GM19372 (cell line): Measurements from ENCODE around the gene ZNF423.

Experiments used
- ATAC-seq: cut with Tn5 transposase; IDR thresholded peaks from one replicate; pipeline ENCODE4 v1.9.1; 2021; ENCODE audit warnings: mild to moderate bottlenecking, low read depth, moderate library complexity; ENCODE audit not compliant: unreplicated experiment

Gene ZNF423

GRCh38 chr16:49491771-49492761, 363.8 kb downstream of the ZNF423 start:
- ATAC-seq = no peak

- ATAC-seq = no peak
Measured at GRCh38 chr16:49491106-49491670, 364.7 kb downstream of the ZNF423 start.

- no peak for ATAC-seq
Measured at GRCh38 chr16:49490321-49490705, 365.6 kb downstream of the ZNF423 start.

- no peak for ATAC-seq
Measured at GRCh38 chr16:49489686-49490320, 366.1 kb downstream of the ZNF423 start.

- ATAC-seq = no peak
Measured at GRCh38 chr16:49488740-49489525, 367.0 kb downstream of the ZNF423 start.

- ATAC-seq = no peak
Measured at GRCh38 chr16:49488336-49488735, 367.6 kb downstream of the ZNF423 start.

- ATAC-seq = no peak
Measured at GRCh38 chr16:49487746-49488145, 368.2 kb downstream of the ZNF423 start.

- ATAC-seq = no peak
Measured at GRCh38 chr16:49486400-49486799, 369.5 kb downstream of the ZNF423 start.

- ATAC-seq = no peak
Measured at GRCh38 chr16:49485663-49486062, 370.2 kb downstream of the ZNF423 start.

GRCh38 chr16:49484936-49485335, 371.0 kb downstream of the ZNF423 start:
- ATAC-seq = no peak

GRCh38 chr16:49484451-49484849, 371.5 kb downstream of the ZNF423 start:
- no peak for ATAC-seq

- ATAC-seq = no peak
Measured at GRCh38 chr16:49483651-49484450, 372.1 kb downstream of the ZNF423 start.

- no peak for ATAC-seq
Measured at GRCh38 chr16:49483251-49483650, 372.7 kb downstream of the ZNF423 start.

- ATAC-seq = no peak
Measured at GRCh38 chr16:49482690-49483089, 373.2 kb downstream of the ZNF423 start.

GRCh38 chr16:49478616-49479015, 377.3 kb downstream of the ZNF423 start:
- no peak for ATAC-seq

GRCh38 chr16:49478107-49478506, 377.8 kb downstream of the ZNF423 start:
- no peak for ATAC-seq

GRCh38 chr16:49477250-49477895, 378.5 kb downstream of the ZNF423 start:
- ATAC-seq = no peak

- ATAC-seq = no peak
Measured at GRCh38 chr16:49474741-49475140, 381.2 kb downstream of the ZNF423 start.

GRCh38 chr16:49473773-49474172, 382.1 kb downstream of the ZNF423 start:
- ATAC-seq = no peak
